GM21619 (cell line): Measurements from ENCODE around the gene COX19.
"Not testable (repeated sequence)": the region's sequence is repeated elsewhere in the genome, so short reads cannot be mapped to it uniquely, and the experiment has no call there.

Experiments used
- ATAC-seq: cut with Tn5 transposase; IDR thresholded peaks from one replicate; pipeline ENCODE4 v1.9.1; 2021; ENCODE audit not compliant: unreplicated experiment

Gene COX19

GRCh38 chr7:1011297-1012003 lies 36.1 kb upstream of the COX19 start:
- no peak for ATAC-seq

GRCh38 chr7:1010226-1010625 lies 34.9 kb upstream of the COX19 start:
- no peak for ATAC-seq

- ATAC-seq = no peak
Observed at GRCh38 chr7:1009747-1010146, 34.4 kb upstream of the COX19 start.

GRCh38 chr7:1008733-1009363 lies 33.5 kb upstream of the COX19 start:
- ATAC-seq = no peak

GRCh38 chr7:1007901-1008300 lies 32.6 kb upstream of the COX19 start:
- no peak for ATAC-seq

- ATAC-seq = no peak
Observed at GRCh38 chr7:1005303-1005702, 30.0 kb upstream of the COX19 start.

GRCh38 chr7:1004018-1004852 lies 28.9 kb upstream of the COX19 start:
- no peak for ATAC-seq

GRCh38 chr7:1002445-1002844 lies 27.1 kb upstream of the COX19 start:
- ATAC-seq = not testable (repeated sequence)

- not testable (repeated sequence) for ATAC-seq
Observed at GRCh38 chr7:1002026-1002425, 26.7 kb upstream of the COX19 start.

GRCh38 chr7:1001069-1001770 lies 25.9 kb upstream of the COX19 start:
- not testable (repeated sequence) for ATAC-seq

- no peak for ATAC-seq
Observed at GRCh38 chr7:999941-1000935, 24.9 kb upstream of the COX19 start.

GRCh38 chr7:999149-999879 lies 24.0 kb upstream of the COX19 start:
- no peak for ATAC-seq

GRCh38 chr7:997404-998395 lies 22.4 kb upstream of the COX19 start:
- no peak for ATAC-seq

GRCh38 chr7:996079-996872 lies 20.9 kb upstream of the COX19 start:
- ATAC-seq = no peak

- no peak for ATAC-seq
Observed at GRCh38 chr7:995571-995970, 20.2 kb upstream of the COX19 start.

GRCh38 chr7:994592-995308 lies 19.4 kb upstream of the COX19 start:
- no peak for ATAC-seq
